Hippocampal formation (tissue), 2 donors: ENCODE data around the gene F11R.
"Not testable (repeated sequence)": the region's sequence is repeated elsewhere in the genome, so short reads cannot be mapped to it uniquely, and the experiment has no call there.

ENCODE experiments used
- DNase-seq, 2 donors: peaks; one replicate each; lab custom pipeline; 2025; lab: John Stamatoyannopoulos, UW

Gene F11R

GRCh38 chr1:161013131-161013487 lies 7.8 kb downstream of the F11R start:
- no peak for DNase-seq

- no peak for DNase-seq
Observed at GRCh38 chr1:161012420-161012819, 8.5 kb downstream of the F11R start.

GRCh38 chr1:161009602-161010211 lies 11.2 kb downstream of the F11R start:
- no peak for DNase-seq

- DNase-seq, result no peak
Observed at GRCh38 chr1:161008869-161009510, 12.0 kb downstream of the F11R start.

- no peak for DNase-seq
Observed at GRCh38 chr1:161007369-161007768, 13.6 kb downstream of the F11R start.

- DNase-seq, result no peak
Observed at GRCh38 chr1:161006563-161006962, 14.4 kb downstream of the F11R start.

GRCh38 chr1:161001525-161001924 lies 19.4 kb downstream of the F11R start:
- DNase-seq, result no peak

GRCh38 chr1:161000736-161001480 lies 20.0 kb downstream of the F11R start:
- no peak for DNase-seq

GRCh38 chr1:160999376-160999775 lies 21.6 kb downstream of the F11R start:
- DNase-seq, result no peak

- DNase-seq, result peak in 1 of 2 donors; percentile 28
Observed at GRCh38 chr1:160997323-160998038, 23.5 kb downstream of the F11R start.

- DNase-seq, result no peak
Observed at GRCh38 chr1:160996178-160996577, 24.8 kb downstream of the F11R start.

GRCh38 chr1:160993544-160994193 lies 27.3 kb downstream of the F11R start:
- no peak for DNase-seq

GRCh38 chr1:160992036-160992435 lies 28.9 kb downstream of the F11R start:
- DNase-seq, result not testable (repeated sequence)

GRCh38 chr1:160987359-160988050 lies 33.4 kb downstream of the F11R start:
- DNase-seq, result no peak

- DNase-seq, result no peak
Observed at GRCh38 chr1:160985723-160986122, 35.2 kb downstream of the F11R start.

GRCh38 chr1:160981584-160982411 lies 39.2 kb downstream of the F11R start:
- no peak for DNase-seq

GRCh38 chr1:160979286-160979685 lies 41.7 kb downstream of the F11R start:
- DNase-seq, result no peak

- no peak for DNase-seq
Observed at GRCh38 chr1:160978510-160978927, 42.4 kb downstream of the F11R start.

GRCh38 chr1:160975026-160975425 lies 45.9 kb downstream of the F11R start:
- DNase-seq, result no peak

GRCh38 chr1:160973491-160973890 lies 47.5 kb downstream of the F11R start:
- no peak for DNase-seq

GRCh38 chr1:160972939-160973338 lies 48.0 kb downstream of the F11R start:
- no peak for DNase-seq
